Mammary epithelial cell (primary cell): Measurements from ENCODE around the gene FLACC1.

Experiments used
- EZH2 ChIP-seq: IDR thresholded peaks from 2 replicates; pipeline ENCODE4 v1.6.1; 2012; ENCODE audit warnings: low read length, inconsistent platforms, borderline replicate concordance
- TF ChIP-seq, protein P1 (sequence below), 2 donors: IDR thresholded peaks in 1 of 2; conservative IDR thresholded peaks in 1 of 2; 2 replicates each; pipeline ENCODE4 v1.5.1; 2011 to 2012; ENCODE audit warnings: inconsistent platforms in 2 of 2, low read length in 2 of 2, mild to moderate bottlenecking in 2 of 2, control low read depth in 1 of 2, low read depth in 1 of 2; ENCODE audit not compliant: insufficient read depth in 1 of 2; ENCODE audit errors: extremely low read depth in 1 of 2

GRCh38 chr2:201276511-201276910 is 80.6 kb downstream of the FLACC1 start:
- TF ChIP-seq, protein P1, sequence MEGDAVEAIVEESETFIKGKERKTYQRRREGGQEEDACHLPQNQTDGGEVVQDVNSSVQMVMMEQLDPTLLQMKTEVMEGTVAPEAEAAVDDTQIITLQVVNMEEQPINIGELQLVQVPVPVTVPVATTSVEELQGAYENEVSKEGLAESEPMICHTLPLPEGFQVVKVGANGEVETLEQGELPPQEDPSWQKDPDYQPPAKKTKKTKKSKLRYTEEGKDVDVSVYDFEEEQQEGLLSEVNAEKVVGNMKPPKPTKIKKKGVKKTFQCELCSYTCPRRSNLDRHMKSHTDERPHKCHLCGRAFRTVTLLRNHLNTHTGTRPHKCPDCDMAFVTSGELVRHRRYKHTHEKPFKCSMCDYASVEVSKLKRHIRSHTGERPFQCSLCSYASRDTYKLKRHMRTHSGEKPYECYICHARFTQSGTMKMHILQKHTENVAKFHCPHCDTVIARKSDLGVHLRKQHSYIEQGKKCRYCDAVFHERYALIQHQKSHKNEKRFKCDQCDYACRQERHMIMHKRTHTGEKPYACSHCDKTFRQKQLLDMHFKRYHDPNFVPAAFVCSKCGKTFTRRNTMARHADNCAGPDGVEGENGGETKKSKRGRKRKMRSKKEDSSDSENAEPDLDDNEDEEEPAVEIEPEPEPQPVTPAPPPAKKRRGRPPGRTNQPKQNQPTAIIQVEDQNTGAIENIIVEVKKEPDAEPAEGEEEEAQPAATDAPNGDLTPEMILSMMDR (conservative IDR thresholded peaks at IDR 0.05 in 1 of 2, IDR thresholded peaks at IDR 0.05 in 1 of 2; ENCODE audit: extremely low read depth in 1 of 2, insufficient read depth in 1 of 2, low read depth in 1 of 2, low read length in 2 of 2) = no peak
- TF ChIP-seq EZH2 = no peak
